Measurements from ENCODE around the gene DISC1. TPM values are rescaled to one million over a fixed set of nuclear protein-coding genes. Genes with fewer than 3 reads are reported as not detected.

Gene DISC1
- total RNA-seq, 2 donors from 2014 or later: 6.7 to 9.3 TPM

DNA sequence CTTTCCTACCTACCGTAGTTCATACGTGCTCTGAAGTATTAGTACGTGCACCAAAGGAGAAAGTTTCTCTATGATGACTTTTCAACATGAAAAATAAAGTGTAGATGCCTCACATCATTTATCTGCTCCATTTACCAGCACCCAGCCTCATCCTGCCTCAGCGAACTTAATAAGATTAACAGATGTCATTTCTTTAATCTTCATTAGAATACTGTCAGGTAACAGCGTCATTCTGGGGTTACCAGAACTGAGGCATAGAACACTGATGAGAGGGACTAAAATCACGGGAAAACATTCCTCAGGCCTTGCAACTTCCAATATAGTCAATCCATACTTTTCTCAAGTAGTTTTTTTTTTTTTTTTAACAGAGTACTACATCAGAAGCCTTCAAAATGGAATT lies 43.2 kb upstream of the DISC1 start:
- Histone ChIP-seq H3K27me3 (replicated peaks; ENCODE audit: insufficient read depth) (no peaks in the 10 kb centered on the region), H3K4me3 (no peak overlapping the region), H3K4me1 (replicated peaks) (no peaks in the 10 kb centered on the region), H3K27ac (no peak overlapping the region), H3K36me3 (no peaks in the 10 kb centered on the region), H3K9me3 (no peaks in the 10 kb centered on the region)
- DNase-seq (ENCODE audit: low spot score): no peak
- TF ChIP-seq POLR2AphosphoS5 (IDR thresholded peaks at IDR 0.05) (no peak), POLR2A (IDR thresholded peaks at IDR 0.05) (no peak)
- TF ChIP-seq, protein P1, sequence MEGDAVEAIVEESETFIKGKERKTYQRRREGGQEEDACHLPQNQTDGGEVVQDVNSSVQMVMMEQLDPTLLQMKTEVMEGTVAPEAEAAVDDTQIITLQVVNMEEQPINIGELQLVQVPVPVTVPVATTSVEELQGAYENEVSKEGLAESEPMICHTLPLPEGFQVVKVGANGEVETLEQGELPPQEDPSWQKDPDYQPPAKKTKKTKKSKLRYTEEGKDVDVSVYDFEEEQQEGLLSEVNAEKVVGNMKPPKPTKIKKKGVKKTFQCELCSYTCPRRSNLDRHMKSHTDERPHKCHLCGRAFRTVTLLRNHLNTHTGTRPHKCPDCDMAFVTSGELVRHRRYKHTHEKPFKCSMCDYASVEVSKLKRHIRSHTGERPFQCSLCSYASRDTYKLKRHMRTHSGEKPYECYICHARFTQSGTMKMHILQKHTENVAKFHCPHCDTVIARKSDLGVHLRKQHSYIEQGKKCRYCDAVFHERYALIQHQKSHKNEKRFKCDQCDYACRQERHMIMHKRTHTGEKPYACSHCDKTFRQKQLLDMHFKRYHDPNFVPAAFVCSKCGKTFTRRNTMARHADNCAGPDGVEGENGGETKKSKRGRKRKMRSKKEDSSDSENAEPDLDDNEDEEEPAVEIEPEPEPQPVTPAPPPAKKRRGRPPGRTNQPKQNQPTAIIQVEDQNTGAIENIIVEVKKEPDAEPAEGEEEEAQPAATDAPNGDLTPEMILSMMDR (IDR thresholded peaks at IDR 0.05): no peak
- 95% methylated on average over 6 of the region's 6 CpGs for WGBS
- intact Hi-C loops (cut with DNase I): no loop called here

- Histone ChIP-seq H3K4me3 (no peak overlapping the region), H3K9me3 (no peaks in the 10 kb centered on the region), H3K36me3 (no peaks in the 10 kb centered on the region), H3K27ac (no peak overlapping the region), H3K4me1 (replicated peaks) (no peaks in the 10 kb centered on the region), H3K27me3 (replicated peaks; ENCODE audit: insufficient read depth) (no peaks in the 10 kb centered on the region)
- TF ChIP-seq POLR2A (IDR thresholded peaks at IDR 0.05): no peak
- no peak for TF ChIP-seq POLR2AphosphoS5 (IDR thresholded peaks at IDR 0.05)
- TF ChIP-seq, protein P1 (IDR thresholded peaks at IDR 0.05): no peak
- DNase-seq (ENCODE audit: low spot score): no peak
- WGBS: 56% methylated on average over 3 of the region's 3 CpGs
- intact Hi-C loops (cut with DNase I): no loop called here
Observed at GRCh38 chr1:231584117-231584516, 42.5 kb upstream of the DISC1 start.

DNA sequence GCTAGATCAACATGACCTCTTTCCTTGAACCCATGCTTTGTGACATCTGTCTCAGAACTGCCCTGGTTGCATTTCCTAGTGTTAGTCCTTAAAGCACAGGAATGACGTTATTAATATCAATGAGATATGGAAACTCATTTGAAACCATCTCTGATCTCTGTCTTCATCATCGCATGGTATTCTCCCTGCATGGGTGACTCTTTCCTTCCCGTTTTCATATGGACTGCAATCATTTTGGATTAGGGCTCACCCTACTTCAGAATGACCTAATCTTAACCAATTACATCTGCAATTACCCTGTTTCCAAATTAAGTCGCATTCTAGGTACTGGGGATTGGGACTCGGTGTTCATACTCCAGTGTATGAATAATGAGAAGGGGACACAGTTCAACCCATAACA lies 41.7 kb upstream of the DISC1 start:
- intact Hi-C loops (cut with DNase I): no loop called here
- Histone ChIP-seq H3K4me1 (replicated peaks) (no peaks in the 10 kb centered on the region), H3K9me3 (no peaks in the 10 kb centered on the region), H3K4me3 (no peak overlapping the region), H3K27ac (no peak overlapping the region), H3K36me3 (no peaks in the 10 kb centered on the region), H3K27me3 (replicated peaks; ENCODE audit: insufficient read depth) (no peaks in the 10 kb centered on the region)
- no peak for TF ChIP-seq POLR2AphosphoS5 (IDR thresholded peaks at IDR 0.05)
- TF ChIP-seq, protein P1 (IDR thresholded peaks at IDR 0.05): no peak
- TF ChIP-seq POLR2A (IDR thresholded peaks at IDR 0.05): no peak
- WGBS: 83% methylated on average over 5 of the region's 5 CpGs
- DNase-seq (ENCODE audit: low spot score): no peak

GRCh38 chr1:231590453-231591198 lies 36.0 kb upstream of the DISC1 start:
- H3K27ac ChIP-seq: no peak overlapping the region
- H3K4me1 ChIP-seq (replicated peaks): no peaks in the 10 kb centered on the region
- no peaks in the 10 kb centered on the region for H3K36me3 ChIP-seq
- intact Hi-C loops (cut with DNase I): loop anchor here (5.0 kb wide), 1 partner anchor 168 kb away; the partner anchor contains the start of gene EGLN1
- H3K9me3 ChIP-seq: no peaks in the 10 kb centered on the region
- peak; percentile 31 for DNase-seq (ENCODE audit: low spot score)
- no peaks in the 10 kb centered on the region for H3K27me3 ChIP-seq (replicated peaks; ENCODE audit: insufficient read depth)
- peak; percentile 5 for TF ChIP-seq POLR2AphosphoS5 (IDR thresholded peaks at IDR 0.05)
- no peak for TF ChIP-seq POLR2A (IDR thresholded peaks at IDR 0.05)
- TF ChIP-seq, protein P1 (IDR thresholded peaks at IDR 0.05): peak in 3 of 4 experiments; percentile 47 to 67 (median 60)
- 29% methylated on average over 12 of the region's 12 CpGs for WGBS
- H3K4me3 ChIP-seq: no peak overlapping the region

GRCh38 chr1:231591466-231591865 lies 35.1 kb upstream of the DISC1 start:
- no peak overlapping the region for H3K27ac ChIP-seq
- H3K4me1 ChIP-seq (replicated peaks): no peaks in the 10 kb centered on the region
- H3K36me3 ChIP-seq: no peaks in the 10 kb centered on the region
- no peak for TF ChIP-seq POLR2AphosphoS5 (IDR thresholded peaks at IDR 0.05)
- intact Hi-C loops (cut with DNase I): loop anchor here (5.0 kb wide), 1 partner anchor 169 kb away; the partner anchor contains the start of gene EGLN1
- no peaks in the 10 kb centered on the region for H3K27me3 ChIP-seq (replicated peaks; ENCODE audit: insufficient read depth)
- 85% methylated on average over 11 of the region's 11 CpGs for WGBS
- DNase-seq (ENCODE audit: low spot score): no peak
- no peak overlapping the region for H3K4me3 ChIP-seq
- no peaks in the 10 kb centered on the region for H3K9me3 ChIP-seq
